ENCODE results near the gene ATF1.
"Not testable (repeated sequence)": the region's sequence is repeated elsewhere in the genome, so short reads cannot be mapped to it uniquely, and the experiment has no call there.

Gene ATF1

GRCh38 chr12:50765095-50765911 is 1.4 kb downstream of the ATF1 start:
- Mint-ChIP-seq H3K27ac (ENCODE audit: low read depth) (peak overlapping the region; percentile 97), H3K9me3 (no peaks in the 10 kb centered on the region), H3K4me1 (peaks cover 30% of the 10 kb centered on the region), H3K36me3 (ENCODE audit: insufficient read depth) (peaks cover 18% of the 10 kb centered on the region), H3K4me3 (peak overlapping the region; percentile 89), H3K27me3 (no peaks in the 10 kb centered on the region)
- peak; percentile 19 for ATAC-seq (replicated peaks; ENCODE audit: extremely low read depth, poor library complexity, severe bottlenecking)
- DNase-seq (ENCODE audit: low spot score in 2 of 2), result peak in 1 of 2 donors; percentile 14

- H3K4me3 Mint-ChIP-seq, result no peak overlapping the region
These were observed 4.5 kb downstream of the ATF1 start for GRCh38 chr12:50768391-50768790.

GRCh38 chr12:50768813-50769212 is 4.9 kb downstream of the ATF1 start:
- Mint-ChIP-seq H3K4me1 (peaks cover 29% of the 10 kb centered on the region), H3K36me3 (ENCODE audit: insufficient read depth) (peaks cover 24% of the 10 kb centered on the region)
- H3K9me3 Mint-ChIP-seq; H3K27ac Mint-ChIP-seq (ENCODE audit: low read depth); H3K4me3 Mint-ChIP-seq; DNase-seq (ENCODE audit: low spot score in 2 of 2); H3K27me3 Mint-ChIP-seq; ATAC-seq (replicated peaks; ENCODE audit: extremely low read depth, poor library complexity, severe bottlenecking): not testable (repeated sequence)

More at GRCh38 chr12:50768391-50768790, 4.5 kb downstream of the ATF1 start:
- ATAC-seq (replicated peaks; ENCODE audit: extremely low read depth, poor library complexity, severe bottlenecking), result no peak
- Mint-ChIP-seq H3K9me3 (no peaks in the 10 kb centered on the region), H3K27me3 (no peaks in the 10 kb centered on the region), H3K4me1 (peaks cover 30% of the 10 kb centered on the region), H3K36me3 (ENCODE audit: insufficient read depth) (peaks cover 28% of the 10 kb centered on the region), H3K27ac (ENCODE audit: low read depth) (no peak overlapping the region)
- no peak for DNase-seq (ENCODE audit: low spot score in 2 of 2)

DNA sequence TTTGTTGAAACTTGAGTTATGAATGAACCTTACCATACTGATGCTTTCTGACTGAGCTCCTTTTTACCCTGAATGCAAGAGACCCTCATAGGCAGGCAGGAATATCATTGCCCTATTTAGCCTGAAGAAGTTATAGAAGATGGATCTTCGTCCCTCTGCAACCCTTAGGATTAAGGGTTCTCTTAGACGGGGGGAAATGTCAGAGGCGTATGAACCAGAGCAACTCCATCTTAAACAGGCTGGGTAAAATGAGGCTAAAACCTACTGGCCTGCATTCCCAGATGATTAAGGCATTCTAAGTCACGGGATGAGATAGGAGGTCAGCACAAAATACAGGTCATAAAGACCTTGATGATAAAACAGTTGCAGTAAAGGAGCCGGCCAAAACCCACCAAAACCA is 7.5 kb downstream of the ATF1 start:
- H3K36me3 Mint-ChIP-seq (ENCODE audit: insufficient read depth), result peaks cover 15% of the 10 kb centered on the region
- ATAC-seq (replicated peaks; ENCODE audit: extremely low read depth, poor library complexity, severe bottlenecking) (no peak), DNase-seq (ENCODE audit: low spot score in 2 of 2) (no peak)
- H3K9me3 Mint-ChIP-seq, result no peaks in the 10 kb centered on the region
- H3K27ac Mint-ChIP-seq (ENCODE audit: low read depth), result no peak overlapping the region
- H3K27me3 Mint-ChIP-seq, result no peaks in the 10 kb centered on the region
- no peak overlapping the region for H3K4me3 Mint-ChIP-seq
- H3K4me1 Mint-ChIP-seq, result peaks cover 15% of the 10 kb centered on the region

DNA sequence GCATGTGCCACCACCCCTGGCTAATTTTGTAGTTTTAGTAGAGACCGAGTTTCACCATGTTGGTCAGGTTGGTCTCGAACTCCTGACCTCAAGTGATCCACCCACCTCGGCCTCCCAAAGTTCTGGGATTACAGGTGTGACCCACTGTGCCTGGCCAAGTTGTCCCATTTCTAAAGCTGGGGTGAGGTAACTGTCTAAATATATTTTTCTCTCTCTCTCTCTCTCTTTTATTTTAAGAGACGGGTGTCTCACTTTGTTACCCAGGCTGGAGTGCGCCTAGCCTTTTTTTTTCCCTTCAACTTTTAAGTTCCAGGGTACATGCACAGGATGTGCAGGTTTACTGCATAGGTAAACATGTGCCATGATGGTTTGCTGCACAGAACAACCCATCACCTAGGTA is 8.6 kb downstream of the ATF1 start:
- ATAC-seq (replicated peaks; ENCODE audit: extremely low read depth, poor library complexity, severe bottlenecking) (no peak), DNase-seq (ENCODE audit: low spot score in 2 of 2) (no peak)
- Mint-ChIP-seq H3K4me1 (peaks cover 16% of the 10 kb centered on the region), H3K27ac (ENCODE audit: low read depth) (no peak overlapping the region), H3K4me3 (no peak overlapping the region), H3K9me3 (no peaks in the 10 kb centered on the region), H3K36me3 (ENCODE audit: insufficient read depth) (peaks cover 15% of the 10 kb centered on the region), H3K27me3 (no peaks in the 10 kb centered on the region)

- Mint-ChIP-seq H3K4me3 (no peak overlapping the region), H3K9me3 (no peaks in the 10 kb centered on the region), H3K4me1 (peaks cover 17% of the 10 kb centered on the region), H3K27ac (ENCODE audit: low read depth) (no peak overlapping the region), H3K36me3 (ENCODE audit: insufficient read depth) (peaks cover 15% of the 10 kb centered on the region), H3K27me3 (no peaks in the 10 kb centered on the region)
- DNase-seq (ENCODE audit: low spot score in 2 of 2), result no peak
- ATAC-seq (replicated peaks; ENCODE audit: extremely low read depth, poor library complexity, severe bottlenecking), result no peak
These were observed 9.0 kb downstream of the ATF1 start for GRCh38 chr12:50772877-50773276.

- H3K9me3 Mint-ChIP-seq, result no peaks in the 10 kb centered on the region
- H3K4me3 Mint-ChIP-seq, result no peak overlapping the region
- H3K27me3 Mint-ChIP-seq, result no peaks in the 10 kb centered on the region
- no peak overlapping the region for H3K27ac Mint-ChIP-seq (ENCODE audit: low read depth)
- ATAC-seq (replicated peaks; ENCODE audit: extremely low read depth, poor library complexity, severe bottlenecking) (no peak), DNase-seq (ENCODE audit: low spot score in 2 of 2) (no peak)
- peaks cover 29% of the 10 kb centered on the region for H3K4me1 Mint-ChIP-seq
- peaks cover 17% of the 10 kb centered on the region for H3K36me3 Mint-ChIP-seq (ENCODE audit: insufficient read depth)
These were observed 11.3 kb downstream of the ATF1 start for GRCh38 chr12:50775251-50775650.

GRCh38 chr12:50776749-50777728 is 13.1 kb downstream of the ATF1 start:
- Mint-ChIP-seq H3K4me1 (peaks cover 29% of the 10 kb centered on the region), H3K9me3 (no peaks in the 10 kb centered on the region), H3K27ac (ENCODE audit: low read depth) (peak overlapping the region; percentile 36), H3K4me3 (no peak overlapping the region), H3K27me3 (no peaks in the 10 kb centered on the region), H3K36me3 (ENCODE audit: insufficient read depth) (peaks cover 19% of the 10 kb centered on the region)
- DNase-seq (ENCODE audit: low spot score in 2 of 2) (no peak), ATAC-seq (replicated peaks; ENCODE audit: extremely low read depth, poor library complexity, severe bottlenecking) (no peak)

- H3K27me3 Mint-ChIP-seq, result no peaks in the 10 kb centered on the region
- no peak for DNase-seq (ENCODE audit: low spot score in 2 of 2)
- peaks cover 21% of the 10 kb centered on the region for H3K36me3 Mint-ChIP-seq (ENCODE audit: insufficient read depth)
- no peak overlapping the region for H3K27ac Mint-ChIP-seq (ENCODE audit: low read depth)
- H3K9me3 Mint-ChIP-seq, result no peaks in the 10 kb centered on the region
- H3K4me1 Mint-ChIP-seq, result peaks cover 20% of the 10 kb centered on the region
- ATAC-seq (replicated peaks; ENCODE audit: extremely low read depth, poor library complexity, severe bottlenecking), result no peak
- no peak overlapping the region for H3K4me3 Mint-ChIP-seq
These were observed 15.0 kb downstream of the ATF1 start for GRCh38 chr12:50778663-50779590.

DNA sequence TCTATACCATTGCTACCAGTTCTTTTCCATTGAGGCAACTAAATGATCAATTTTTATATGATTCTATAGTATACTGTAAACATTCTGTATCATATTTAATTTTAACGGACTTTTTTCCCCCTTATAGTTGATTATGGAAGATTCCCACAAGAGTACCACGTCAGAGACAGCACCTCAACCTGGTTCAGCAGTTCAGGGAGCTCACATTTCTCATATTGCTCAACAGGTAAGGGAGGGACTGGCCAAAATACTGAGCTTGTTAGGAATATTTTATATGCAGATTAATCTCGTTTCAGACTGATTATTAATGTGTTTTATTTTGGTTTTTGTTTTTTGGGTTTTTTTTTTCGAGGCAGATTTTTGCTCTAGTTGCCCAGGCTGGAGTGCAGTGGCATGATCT is 16.1 kb downstream of the ATF1 start:
- ATAC-seq (replicated peaks; ENCODE audit: extremely low read depth, poor library complexity, severe bottlenecking) (no peak), DNase-seq (ENCODE audit: low spot score in 2 of 2) (no peak)
- Mint-ChIP-seq H3K36me3 (ENCODE audit: insufficient read depth) (peaks cover 21% of the 10 kb centered on the region), H3K27me3 (no peaks in the 10 kb centered on the region), H3K4me3 (no peak overlapping the region), H3K27ac (ENCODE audit: low read depth) (no peak overlapping the region), H3K4me1 (peaks cover 28% of the 10 kb centered on the region), H3K9me3 (no peaks in the 10 kb centered on the region)

DNA sequence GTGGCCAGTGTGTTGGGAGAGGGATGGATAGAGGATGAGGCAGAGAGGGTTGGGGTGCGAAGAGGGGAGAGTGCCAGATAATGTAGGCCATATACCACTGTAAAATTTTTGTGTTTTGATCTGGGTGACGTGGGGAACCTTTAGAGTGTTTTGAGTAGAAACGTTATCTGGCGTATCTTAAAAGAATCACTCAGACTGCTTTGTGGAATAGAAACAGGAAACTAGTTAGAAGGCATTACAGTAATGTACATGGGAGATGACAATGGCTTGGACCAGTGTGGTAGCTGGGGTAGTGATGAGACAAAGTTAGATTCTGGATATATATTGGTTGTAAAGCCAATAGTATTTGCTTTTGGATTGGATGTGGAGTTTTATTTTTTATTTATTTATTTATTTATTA is 20.6 kb downstream of the ATF1 start:
- DNase-seq (ENCODE audit: low spot score in 2 of 2), result no peak
- Mint-ChIP-seq H3K27me3 (no peaks in the 10 kb centered on the region), H3K27ac (ENCODE audit: low read depth) (peak overlapping the region; percentile 3), H3K36me3 (ENCODE audit: insufficient read depth) (peaks cover 22% of the 10 kb centered on the region), H3K4me1 (peaks cover 11% of the 10 kb centered on the region), H3K9me3 (no peaks in the 10 kb centered on the region), H3K4me3 (no peak overlapping the region)
- ATAC-seq (replicated peaks; ENCODE audit: extremely low read depth, poor library complexity, severe bottlenecking), result no peak

Measured in central memory CD8-positive, alpha-beta T cell (primary cell).